H1 (cell line): Measurements from ENCODE around the gene FOXO1. TPM values are rescaled to one million over a fixed set of nuclear protein-coding genes. Genes with fewer than 3 reads are reported as not detected.

ENCODE experiments used
- CTCF ChIA-PET: fragments of 300-600 bp; sonication (Branson Sonifier 250); formaldehyde crosslinking; loops from one replicate; lab custom pipeline; 2021; ENCODE audit not compliant: partially characterized antibody; lab: Charles Lee
- POLR2A ChIA-PET: fragments of 300-600 bp; sonication (Branson Sonifier 250); formaldehyde crosslinking; loops from one replicate; lab custom pipeline; 2021; ENCODE audit warnings: inconsistent platforms; ENCODE audit not compliant: partially characterized antibody; lab: Charles Lee
- DNase-seq, 2 experiments: peaks; one replicate each; pipeline versions ENCODE4 v3.0.0 to v3.0.0-alpha.2; 2010 to 2022; ENCODE audit warnings: low spot score in 2 of 2, low read depth in 1 of 2, mixed read lengths in 1 of 2
- FAIRE-seq: peaks from 2 replicates; lab custom pipeline; 2011; peaks lifted over from hg19 to GRCh38; lab: Jason Lieb, UNC
- H2AFZ ChIP-seq: 2 replicates; pipeline ENCODE4 v1.8.1; 2012; ENCODE audit warnings: low read length, inconsistent platforms
- H2AK5ac ChIP-seq: 2 replicates; pipeline ENCODE4 v1.6.1; 2013; ENCODE audit warnings: low read depth, low read length
- H2BK120ac ChIP-seq: replicated peaks from 2 replicates; pipeline ENCODE3; 2013; ENCODE audit warnings: low read depth, low read length, inconsistent platforms
- H2BK12ac ChIP-seq: 2 replicates; pipeline ENCODE4 v1.6.1; 2013; ENCODE audit warnings: low read depth, low read length
- H2BK15ac ChIP-seq: 2 replicates; pipeline ENCODE4 v1.6.1; 2013; ENCODE audit warnings: low read length
- H2BK20ac ChIP-seq: 2 replicates; pipeline ENCODE4 v1.6.1; 2013; ENCODE audit warnings: low read length
- H2BK5ac ChIP-seq: 2 replicates; pipeline ENCODE4 v1.6.1; 2013; ENCODE audit warnings: low read depth, low read length
- H3K14ac ChIP-seq: 2 replicates; pipeline ENCODE4 v1.6.1; 2013; ENCODE audit warnings: inconsistent platforms; ENCODE audit not compliant: insufficient read length
- H3K18ac ChIP-seq: 2 replicates; pipeline ENCODE4 v1.6.1; 2013; ENCODE audit warnings: low read length; ENCODE audit errors: extremely low read depth
- H3K23ac ChIP-seq: 2 replicates; pipeline ENCODE4 v1.6.1; 2013; ENCODE audit warnings: inconsistent platforms; ENCODE audit not compliant: insufficient read length
- H3K23me2 ChIP-seq: 2 replicates; pipeline ENCODE4 v1.6.1; 2013; ENCODE audit warnings: low read depth, low read length
- H3K27ac ChIP-seq: 2 replicates; pipeline ENCODE4 v1.6.1; 2011; ENCODE audit warnings: low read depth, low read length, inconsistent platforms
- H3K27me3 ChIP-seq, 4 experiments: replicated peaks in 1 of 4; 1 replicate in 1 of 4; 2 replicates in 3 of 4; pipeline versions ENCODE4 v1.6.1 to v1.8.1; 2011 to 2013; ENCODE audit warnings: low read length in 3 of 4, mild to moderate bottlenecking in 3 of 4, inconsistent platforms in 2 of 4, mixed read lengths in 2 of 4, moderate library complexity in 1 of 4; ENCODE audit not compliant: control insufficient read depth in 3 of 4, insufficient read depth in 3 of 4; ENCODE audit errors: extremely low read depth in 1 of 4
- H3K36me3 ChIP-seq, 4 experiments: 2 replicates each; pipeline versions ENCODE4 v1.6.1 to v1.8.1; 2011 to 2013; ENCODE audit warnings: mild to moderate bottlenecking in 4 of 4, low read length in 3 of 4, moderate library complexity in 2 of 4, control low read depth in 1 of 4, inconsistent platforms in 1 of 4; ENCODE audit not compliant: insufficient read depth in 4 of 4, control insufficient read depth in 2 of 4
- H3K4ac ChIP-seq: replicated peaks from 2 replicates; pipeline ENCODE3; 2013; ENCODE audit warnings: low read length, low read depth, mixed read lengths, inconsistent platforms; ENCODE audit not compliant: insufficient read length
- H3K4me1 ChIP-seq, 4 experiments: replicated peaks in 1 of 4; 1 replicate in 1 of 4; 2 replicates in 3 of 4; pipeline versions ENCODE4 v1.6.1 to v1.8.1; 2011 to 2013; ENCODE audit warnings: low read length in 3 of 4, inconsistent platforms in 2 of 4, mixed read lengths in 1 of 4; ENCODE audit not compliant: insufficient read depth in 4 of 4, control insufficient read depth in 3 of 4
- H3K4me2 ChIP-seq, 2 experiments: 2 replicates each; pipeline versions ENCODE4 v1.6.1 to v1.8.1; 2011 to 2013; ENCODE audit warnings: low read depth in 2 of 2, low read length in 2 of 2, control low read depth in 1 of 2, inconsistent platforms in 1 of 2, mild to moderate bottlenecking in 1 of 2; ENCODE audit not compliant: insufficient read depth in 1 of 2
- H3K4me3 ChIP-seq, 4 experiments: fragments of 200-600, 300-600 bp in 1 of 4; sonication (generic), shearing (Covaris generic), sonication (Bioruptor Twin) in 1 of 4; 2 replicates each; pipeline versions ENCODE4 v1.5.1 to v1.8.1; 2011 to 2016; ENCODE audit warnings: low read length in 4 of 4, low read depth in 3 of 4, control low read depth in 2 of 4, inconsistent platforms in 2 of 4, mild to moderate bottlenecking in 2 of 4, mixed read lengths in 1 of 4, moderate library complexity in 1 of 4; ENCODE audit not compliant: insufficient read depth in 2 of 4; ENCODE audit errors: extremely low read depth in 1 of 4
- H3K56ac ChIP-seq: replicated peaks from 2 replicates; pipeline ENCODE3; 2013; ENCODE audit warnings: low read depth, mild to moderate bottlenecking, mixed read lengths, low read length, inconsistent platforms; ENCODE audit not compliant: insufficient read length
- H3K79me1 ChIP-seq: 2 replicates; pipeline ENCODE4 v1.6.1; 2013; ENCODE audit warnings: low read depth, low read length, control low read depth
- H3K79me2 ChIP-seq, 2 experiments: 2 replicates each; pipeline versions ENCODE4 v1.6.1 to v1.8.1; 2012 to 2013; ENCODE audit warnings: low read length in 2 of 2, mild to moderate bottlenecking in 2 of 2, inconsistent platforms in 1 of 2; ENCODE audit not compliant: insufficient read depth in 2 of 2, control insufficient read depth in 1 of 2
- H3K9ac ChIP-seq, 4 experiments: replicated peaks in 1 of 4; 1 replicate in 1 of 4; 2 replicates in 3 of 4; pipeline versions ENCODE4 v1.6.1 to v1.8.1; 2011 to 2013; ENCODE audit warnings: low read depth in 3 of 4, low read length in 3 of 4, control low read depth in 2 of 4, mild to moderate bottlenecking in 2 of 4, moderate library complexity in 2 of 4, inconsistent platforms in 1 of 4; ENCODE audit errors: extremely low read depth in 1 of 4
- H3K9me3 ChIP-seq, 2 experiments: 2 replicates each; pipeline versions ENCODE4 v1.6.1 to v1.8.1; 2012 to 2013; ENCODE audit warnings: mild to moderate bottlenecking in 2 of 2, moderate library complexity in 2 of 2, control low read depth in 1 of 2, inconsistent platforms in 1 of 2, low read depth in 1 of 2, low read length in 1 of 2, mixed read lengths in 1 of 2; ENCODE audit not compliant: insufficient read depth in 2 of 2
- H4K20me1 ChIP-seq, 2 experiments: replicated peaks in 1 of 2; 2 replicates each; pipeline versions ENCODE3 to v1.8.1; 2011 to 2013; ENCODE audit warnings: inconsistent platforms in 2 of 2, low read length in 2 of 2, mild to moderate bottlenecking in 1 of 2; ENCODE audit not compliant: insufficient read depth in 2 of 2, control insufficient read depth in 1 of 2
- H4K5ac ChIP-seq: 2 replicates; pipeline ENCODE4 v1.6.1; 2013; ENCODE audit warnings: low read length, low read depth, mixed read lengths, inconsistent platforms; ENCODE audit not compliant: insufficient read length
- H4K8ac ChIP-seq: 2 replicates; pipeline ENCODE4 v1.8.0; 2013; ENCODE audit warnings: mild to moderate bottlenecking, moderate library complexity, low read length, inconsistent platforms; ENCODE audit not compliant: insufficient read depth; ENCODE audit errors: extremely low read depth
- H4K91ac ChIP-seq: replicated peaks from 2 replicates; pipeline ENCODE3; 2013; ENCODE audit warnings: low read length, mixed read lengths, inconsistent platforms; ENCODE audit not compliant: insufficient read length
- HDAC6 ChIP-seq: IDR thresholded peaks from one replicate; pipeline ENCODE4 v1.7.1; 2012; ENCODE audit warnings: low read depth, mild to moderate bottlenecking, inconsistent platforms, low read length, moderate library complexity
- MAFK ChIP-seq: IDR thresholded peaks from 2 replicates; pipeline ENCODE4 v1.6.1; 2012; ENCODE audit warnings: low read depth, mild to moderate bottlenecking, improper control_type of control experiment, low read length
- WGBS, 2 experiments: shearing (Covaris generic) in 1 of 2; methylation state at CpG; one replicate each; pipeline versions ENCODE4 v1.1.6 to v1.1.7; 2013 to 2015; ENCODE audit warnings: low lambda C conversion rate in 2 of 2, mixed read lengths in 2 of 2, inconsistent platforms in 1 of 2, low coverage in 1 of 2, missing lambda C conversion rate in 1 of 2; ENCODE audit not compliant: insufficient replicate concordance in 2 of 2, insufficient coverage in 1 of 2, insufficient read length in 1 of 2; ENCODE audit errors: extremely low coverage in 1 of 2, missing lambda C conversion rate in 1 of 2; 5-methylcytosine and 5-hydroxymethylcytosine counted together
- polyA plus RNA-seq, 7 experiments: library from polyadenylated mRNA; depleted of rRNA in 3 of 7; stranded (reverse) in 5 of 7; unstranded in 2 of 7; fragments of >200 nt in 5 of 7; fragments of 200-250 nt in 2 of 7; gene quantifications; 1 replicate in 5 of 7; 2 replicates in 1 of 7; 4 replicates in 1 of 7; pipeline versions ENCODE4 v1.2.1 to v1.2.3, GENCODE V29; 2011 to 2013; ENCODE audit warnings: missing spikeins in 2 of 7, mixed read lengths in 2 of 7
- total RNA-seq: library from RNA; stranded (reverse); fragmentation: NEBNext Ultra II Directional; extraction: Animal tissue kit (Norgen Biotek cat#: 25700); gene quantifications from 2 replicates; pipeline ENCODE4 v1.2.1, GENCODE V29; 2021

FOXO1 gene
- total and polyA plus RNA-seq, 2 of the 8 experiments (the other 6 are each of a cell fraction or from before 2014, with no cell fraction given) = 35.3 to 56.9 TPM

DNA sequence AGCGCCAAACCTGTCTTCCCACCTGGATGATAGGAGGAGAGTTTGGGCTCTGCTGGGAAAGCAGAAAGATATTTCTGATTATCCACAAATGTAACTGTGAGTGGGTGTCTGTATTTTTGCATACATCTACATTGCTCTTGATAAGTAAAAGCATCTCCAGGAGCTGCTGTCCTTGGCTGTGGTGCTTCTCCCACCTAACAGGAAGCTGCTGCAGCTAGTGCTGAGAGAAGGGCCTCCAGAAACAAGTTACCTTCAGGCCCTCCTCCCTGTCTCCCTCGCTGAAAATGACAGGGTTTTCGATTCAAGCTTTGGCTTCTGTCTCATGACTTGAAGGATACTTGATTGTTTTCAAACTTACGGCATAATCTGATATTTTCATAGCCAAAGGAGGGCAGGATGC lies 90.1 kb downstream of the FOXO1 start:
- peaks cover 34 to 53% of the 10 kb centered on the region in 2 experiments for H4K20me1 ChIP-seq
- peaks cover 12 to 40% (median 25%) of the 10 kb centered on the region in 4 experiments; a peak in 6 of 7 replicates for H3K4me1 ChIP-seq
- H3K23ac ChIP-seq = no peak overlapping the region
- H2BK5ac ChIP-seq = no peak overlapping the region
- H2BK20ac ChIP-seq = no peak overlapping the region
- TF ChIP-seq MAFK (no peak), HDAC6 (no peak)
- 88% methylated on average over 4 of the region's 4 CpGs; no CpG with 5 or more reads in 1 of the 2 experiments for WGBS, 2 experiments
- no peak overlapping the region for H3K14ac ChIP-seq
- no peak overlapping the region for H2BK120ac ChIP-seq
- H4K91ac ChIP-seq = no peak overlapping the region
- no peak overlapping the region for H3K9ac ChIP-seq
- H3K36me3 ChIP-seq = peaks cover 0 to 2% (median 0%) of the 10 kb centered on the region in 4 experiments; a peak in 1 of 8 replicates
- H3K4me3 ChIP-seq = no peak overlapping the region
- POLR2A ChIA-PET = interaction anchor here (0.6 kb wide), 1 partner anchor 11 kb away, joined by 4 read pairs; no protein-coding TSS in a partner anchor
- H3K79me1 ChIP-seq = peaks cover 27% of the 10 kb centered on the region
- H2BK15ac ChIP-seq = no peak overlapping the region
- no peaks in the 10 kb centered on the region for H3K23me2 ChIP-seq
- DNase-seq (no peak), FAIRE-seq (no peak)
- no peak overlapping the region for H2AK5ac ChIP-seq
- peaks cover 40 to 99% of the 10 kb centered on the region in 2 experiments for H3K79me2 ChIP-seq
- CTCF ChIA-PET = interaction anchor here (0.7 to 5.4 kb wide), 3 partner anchors 12 to 203 kb away, joined by 3 to 24 read pairs (median 3); no protein-coding TSS in a partner anchor
- H3K56ac ChIP-seq = no peak overlapping the region
- no peaks in the 10 kb centered on the region for H3K27me3 ChIP-seq
- no peaks in the 10 kb centered on the region for H3K9me3 ChIP-seq
- H2BK12ac ChIP-seq = no peak overlapping the region
- H4K8ac ChIP-seq = no peak overlapping the region
- H3K27ac ChIP-seq = no peak overlapping the region
- H3K18ac ChIP-seq = no peak overlapping the region
- no peak overlapping the region for H2AFZ ChIP-seq
- H3K4me2 ChIP-seq = no peak overlapping the region
- no peak overlapping the region for H3K4ac ChIP-seq
- no peak overlapping the region for H4K5ac ChIP-seq
